Mesenchymal stem cell (in vitro differentiated cells and primary cell): Measurements from ENCODE around the gene NLGN1.

Source experiments
- DNase-seq: peaks from one replicate; pipeline ENCODE4 v3.0.0-alpha.2; 2013
- H2AFZ ChIP-seq: one replicate; pipeline ENCODE4 v1.6.1; 2013; ENCODE audit warnings: low read depth, mild to moderate bottlenecking, control low read depth, inconsistent platforms, low read length, moderate library complexity
- H2AK5ac ChIP-seq: 2 replicates; pipeline ENCODE4 v1.6.1; 2013; ENCODE audit warnings: low read length, moderate library complexity, mild to moderate bottlenecking, inconsistent platforms; ENCODE audit not compliant: severe bottlenecking
- H2BK120ac ChIP-seq: one replicate; pipeline ENCODE4 v1.6.1; 2013; ENCODE audit warnings: low read depth, mild to moderate bottlenecking, inconsistent platforms, low read length, moderate library complexity
- H2BK12ac ChIP-seq, 2 experiments: one replicate each; pipeline ENCODE4 v1.6.1; 2013; ENCODE audit warnings: inconsistent platforms in 2 of 2, low read length in 2 of 2, mild to moderate bottlenecking in 2 of 2, moderate library complexity in 2 of 2, control low read depth in 1 of 2
- H2BK15ac ChIP-seq: one replicate; pipeline ENCODE4 v1.6.1; 2013; ENCODE audit warnings: mild to moderate bottlenecking, low read depth, inconsistent platforms; ENCODE audit not compliant: poor library complexity, severe bottlenecking
- H2BK5ac ChIP-seq: 2 replicates; pipeline ENCODE4 v1.6.1; 2013; ENCODE audit warnings: low read depth, mild to moderate bottlenecking, low read length, control low read depth, inconsistent platforms; ENCODE audit not compliant: poor library complexity, severe bottlenecking
- H3K14ac ChIP-seq, 2 experiments: one replicate each; pipeline ENCODE4 v1.6.1; 2013; ENCODE audit warnings: inconsistent platforms in 2 of 2, low read length in 2 of 2, control low read depth in 1 of 2, mild to moderate bottlenecking in 1 of 2, moderate library complexity in 1 of 2
- H3K18ac ChIP-seq, 2 experiments: one replicate each; pipeline ENCODE4 v1.6.1; 2013; ENCODE audit warnings: inconsistent platforms in 2 of 2, low read length in 2 of 2, control low read depth in 1 of 2, low read depth in 1 of 2, mild to moderate bottlenecking in 1 of 2
- H3K23ac ChIP-seq, 2 experiments: one replicate each; pipeline ENCODE4 v1.6.1; 2013; ENCODE audit warnings: inconsistent platforms in 2 of 2, low read length in 2 of 2, mild to moderate bottlenecking in 2 of 2, moderate library complexity in 2 of 2, control low read depth in 1 of 2
- H3K27ac ChIP-seq: 2 replicates; pipeline ENCODE4 v1.5.1; 2013; ENCODE audit warnings: mild to moderate bottlenecking, moderate library complexity, low read length, control low read depth, inconsistent platforms; ENCODE audit not compliant: poor library complexity, severe bottlenecking
- H3K27me3 ChIP-seq, 2 experiments: 2 replicates each; pipeline versions ENCODE4 v1.6.1 to v1.7.0; 2013; ENCODE audit warnings: low read length in 2 of 2, mild to moderate bottlenecking in 2 of 2, moderate library complexity in 2 of 2, control low read depth in 1 of 2, inconsistent platforms in 1 of 2; ENCODE audit not compliant: control insufficient read depth in 1 of 2, insufficient read depth in 1 of 2
- H3K36me3 ChIP-seq, 2 experiments: 2 replicates each; pipeline versions ENCODE4 v1.6.1 to v1.7.0; 2013; ENCODE audit warnings: low read length in 2 of 2, control low read depth in 1 of 2, inconsistent platforms in 1 of 2, low read depth in 1 of 2, mild to moderate bottlenecking in 1 of 2; ENCODE audit not compliant: insufficient read depth in 2 of 2, control insufficient read depth in 1 of 2
- H3K4ac ChIP-seq, 2 experiments: one replicate each; pipeline ENCODE4 v1.6.1; 2013; ENCODE audit warnings: inconsistent platforms in 2 of 2, low read length in 2 of 2, mild to moderate bottlenecking in 2 of 2, moderate library complexity in 2 of 2, control low read depth in 1 of 2, low read depth in 1 of 2
- H3K4me1 ChIP-seq: 2 replicates; pipeline ENCODE4 v1.6.1; 2013; ENCODE audit warnings: low read depth, low read length, control low read depth; ENCODE audit not compliant: control insufficient read depth, insufficient read depth
- H3K4me2 ChIP-seq: 2 replicates; pipeline ENCODE4 v1.6.1; 2013; ENCODE audit warnings: low read length, mild to moderate bottlenecking, inconsistent platforms; ENCODE audit not compliant: poor library complexity, severe bottlenecking
- H3K4me3 ChIP-seq, 2 experiments: 2 replicates each; pipeline versions ENCODE4 v1.5.1 to v1.7.0; 2013; ENCODE audit warnings: low read length in 2 of 2, mild to moderate bottlenecking in 2 of 2, control low read depth in 1 of 2, low read depth in 1 of 2; ENCODE audit not compliant: insufficient read depth in 1 of 2
- H3K79me1 ChIP-seq: replicated peaks from 2 replicates; pipeline ENCODE4 v1.6.1; 2013; ENCODE audit warnings: mild to moderate bottlenecking, control low read depth, low read length, inconsistent platforms; ENCODE audit not compliant: poor library complexity, severe bottlenecking
- H3K9ac ChIP-seq: 2 replicates; pipeline ENCODE4 v1.7.0; 2013; ENCODE audit warnings: mild to moderate bottlenecking, low read length, moderate library complexity
- H3K9me3 ChIP-seq: 2 replicates; pipeline ENCODE4 v1.7.0; 2013; ENCODE audit warnings: mild to moderate bottlenecking, low read length; ENCODE audit not compliant: control insufficient read depth
- H4K8ac ChIP-seq: one replicate; pipeline ENCODE4 v1.6.1; 2013; ENCODE audit warnings: inconsistent platforms, mild to moderate bottlenecking, low read length, moderate library complexity
- H4K91ac ChIP-seq: one replicate; pipeline ENCODE4 v1.6.1; 2013; ENCODE audit warnings: mild to moderate bottlenecking, low read length, inconsistent platforms
- WGBS: methylation state at CpG from one replicate; pipeline ENCODE4 v1.1.7; 2013; ENCODE audit warnings: mixed read lengths; 5-methylcytosine and 5-hydroxymethylcytosine counted together

Gene NLGN1

DNA sequence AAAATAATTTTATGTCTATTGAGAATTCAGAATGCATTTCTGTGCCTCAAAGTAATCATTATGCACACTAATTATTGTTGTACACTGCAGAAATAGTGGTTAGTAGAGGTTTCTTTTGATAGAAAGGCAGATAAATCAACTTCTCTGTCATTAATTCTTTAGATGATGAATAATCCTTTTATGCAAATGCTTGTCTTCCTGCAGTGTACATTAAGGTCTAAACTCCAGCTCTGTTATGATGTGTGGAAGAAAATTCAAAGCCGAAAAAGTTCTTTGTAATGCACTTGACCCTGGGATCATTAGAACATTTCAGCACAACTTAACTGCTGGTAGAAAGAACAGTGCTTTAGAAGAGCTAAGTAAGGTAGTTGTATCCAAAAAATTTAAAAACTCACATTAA is 353.0 kb downstream of the NLGN1 start:
- Histone ChIP-seq H3K18ac (no peak overlapping the region), H3K4ac (no peak overlapping the region), H3K4me2 (no peak overlapping the region), H2BK5ac (no peak overlapping the region), H3K79me1 (no peaks in the 10 kb centered on the region), H2BK12ac (no peak overlapping the region), H3K36me3 (no peaks in the 10 kb centered on the region), H2AK5ac (no peak overlapping the region), H2AFZ (no peak overlapping the region), H2BK120ac (no peak overlapping the region), H2BK15ac (no peak overlapping the region), H3K4me1 (no peaks in the 10 kb centered on the region), H3K14ac (no peak overlapping the region), H3K4me3 (no peak overlapping the region), H3K23ac (no peak overlapping the region), H3K9ac (no peak overlapping the region), H3K27me3 (no peaks in the 10 kb centered on the region), H4K91ac (no peak overlapping the region), H3K27ac (no peak overlapping the region), H3K9me3 (no peaks in the 10 kb centered on the region), H4K8ac (no peak overlapping the region)
- WGBS, result 100% methylated on average over 1 of the region's 1 CpG
- DNase-seq, result no peak

DNA sequence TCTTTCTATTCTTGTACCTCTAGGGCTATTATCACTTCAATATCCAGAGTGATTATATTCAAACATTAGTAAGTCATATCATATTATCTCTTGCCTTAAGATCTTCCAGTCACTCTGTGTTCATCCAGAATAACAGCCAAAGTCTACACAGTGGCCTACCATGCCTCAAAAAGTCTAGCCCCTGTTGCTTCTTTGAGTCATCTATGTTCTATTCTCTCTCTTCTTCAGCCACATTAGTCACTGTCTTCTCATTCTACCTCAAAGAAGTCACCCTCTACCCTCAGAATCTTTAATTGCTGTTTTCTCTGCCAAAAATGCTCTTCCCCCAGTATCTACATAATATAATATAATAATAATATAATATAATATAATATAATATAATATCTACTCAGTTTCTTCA is 356.0 kb downstream of the NLGN1 start:
- Histone ChIP-seq H4K8ac (no peak overlapping the region), H2BK5ac (no peak overlapping the region), H3K14ac (no peak overlapping the region), H3K79me1 (no peaks in the 10 kb centered on the region), H3K18ac (no peak overlapping the region), H3K4ac (no peak overlapping the region), H2AFZ (no peak overlapping the region), H3K23ac (no peak overlapping the region), H3K4me3 (no peak overlapping the region), H3K9me3 (no peaks in the 10 kb centered on the region), H3K27ac (no peak overlapping the region), H3K36me3 (no peaks in the 10 kb centered on the region), H4K91ac (no peak overlapping the region), H3K27me3 (no peaks in the 10 kb centered on the region), H2BK12ac (no peak overlapping the region), H2BK120ac (no peak overlapping the region), H3K9ac (no peak overlapping the region), H2BK15ac (no peak overlapping the region), H2AK5ac (no peak overlapping the region), H3K4me1 (no peaks in the 10 kb centered on the region), H3K4me2 (no peak overlapping the region)
- no peak for DNase-seq

DNA sequence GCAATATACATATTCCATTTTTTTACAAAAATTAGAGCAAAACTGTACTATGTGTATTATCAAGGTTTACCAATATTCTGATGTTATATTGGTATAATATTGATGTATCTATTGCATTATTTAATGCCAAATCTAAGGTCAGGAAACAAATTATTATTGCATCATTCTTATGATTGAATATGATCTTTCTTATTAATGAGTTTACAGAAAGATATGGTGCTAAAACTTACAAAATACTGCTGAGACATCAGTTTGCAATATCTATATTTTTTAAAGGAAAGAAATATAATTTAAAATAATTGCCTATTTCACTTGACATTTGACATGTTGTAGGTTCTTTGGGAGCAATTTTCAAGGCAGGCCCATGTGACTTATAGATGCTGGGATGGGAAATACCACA is 357.6 kb downstream of the NLGN1 start:
- H2BK15ac ChIP-seq, result no peak overlapping the region
- no peak for DNase-seq
- no peak overlapping the region for H3K18ac ChIP-seq
- H2AFZ ChIP-seq, result no peak overlapping the region
- no peak overlapping the region for H3K23ac ChIP-seq
- H3K27me3 ChIP-seq, result no peaks in the 10 kb centered on the region
- no peak overlapping the region for H2AK5ac ChIP-seq
- no peaks in the 10 kb centered on the region for H3K79me1 ChIP-seq
- H3K27ac ChIP-seq, result no peak overlapping the region
- H3K4me2 ChIP-seq, result no peak overlapping the region
- no peak overlapping the region for H3K14ac ChIP-seq
- H2BK12ac ChIP-seq, result no peak overlapping the region
- H3K36me3 ChIP-seq, result no peaks in the 10 kb centered on the region
- no peak overlapping the region for H2BK120ac ChIP-seq
- no peak overlapping the region for H4K91ac ChIP-seq
- no peaks in the 10 kb centered on the region for H3K9me3 ChIP-seq
- no peak overlapping the region for H3K4ac ChIP-seq
- no peak overlapping the region for H3K9ac ChIP-seq
- no peak overlapping the region for H3K4me3 ChIP-seq
- no peak overlapping the region for H2BK5ac ChIP-seq
- no peaks in the 10 kb centered on the region for H3K4me1 ChIP-seq
- no peak overlapping the region for H4K8ac ChIP-seq

DNA sequence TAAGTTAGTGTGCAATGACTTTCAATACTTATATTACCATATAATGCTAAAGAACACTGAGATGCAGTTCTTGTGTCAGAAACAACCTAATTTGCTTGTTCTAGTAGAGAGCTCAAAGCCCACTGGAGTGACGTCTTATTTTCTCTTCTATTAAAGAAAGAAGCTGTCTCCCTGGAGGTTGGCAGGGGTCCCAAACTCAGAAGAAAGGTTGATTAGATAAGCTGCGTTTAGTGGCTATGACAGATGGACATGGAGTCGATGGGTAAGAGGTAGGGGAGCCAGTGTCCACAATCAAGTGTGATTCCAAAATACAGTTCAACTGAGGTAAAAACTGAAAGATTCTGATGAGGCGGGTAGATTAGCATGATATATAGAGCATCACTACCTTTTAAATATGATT is 363.6 kb downstream of the NLGN1 start:
- no peak overlapping the region for H3K4me3 ChIP-seq
- no peak overlapping the region for H3K4me2 ChIP-seq
- no peak overlapping the region for H2BK12ac ChIP-seq
- no peak overlapping the region for H2BK120ac ChIP-seq
- 90% methylated on average over 3 of the region's 4 CpGs for WGBS
- H3K36me3 ChIP-seq, result no peaks in the 10 kb centered on the region
- H3K27me3 ChIP-seq, result no peaks in the 10 kb centered on the region
- H3K27ac ChIP-seq, result no peak overlapping the region
- H3K4ac ChIP-seq, result no peak overlapping the region
- H3K9me3 ChIP-seq, result no peaks in the 10 kb centered on the region
- no peak overlapping the region for H2BK15ac ChIP-seq
- no peak overlapping the region for H2BK5ac ChIP-seq
- no peak overlapping the region for H4K8ac ChIP-seq
- H2AFZ ChIP-seq, result no peak overlapping the region
- H3K9ac ChIP-seq, result no peak overlapping the region
- H4K91ac ChIP-seq, result no peak overlapping the region
- H3K79me1 ChIP-seq, result no peaks in the 10 kb centered on the region
- no peak for DNase-seq
- H3K23ac ChIP-seq, result no peak overlapping the region
- H3K14ac ChIP-seq, result no peak overlapping the region
- H3K18ac ChIP-seq, result no peak overlapping the region
- H2AK5ac ChIP-seq, result no peak overlapping the region
- H3K4me1 ChIP-seq, result no peaks in the 10 kb centered on the region
